H9 (cell line): Measurements from ENCODE around the gene SRP68. TPM values are rescaled to one million over a fixed set of nuclear protein-coding genes. Genes with fewer than 3 reads are reported as not detected.

ENCODE experiments used
- DNase-seq: peaks from one replicate; pipeline ENCODE4 v3.0.0-alpha.2; 2017
- H2AFZ ChIP-seq: one replicate; pipeline ENCODE4 v1.6.1; 2013; ENCODE audit warnings: mild to moderate bottlenecking, low read length, control low read depth, moderate library complexity
- H2AK5ac ChIP-seq: 2 replicates; pipeline ENCODE4 v1.6.1; 2013; ENCODE audit warnings: low read length, control low read depth, mixed read lengths; ENCODE audit not compliant: insufficient read length
- H2BK120ac ChIP-seq: one replicate; pipeline ENCODE4 v1.6.1; 2013; ENCODE audit warnings: low read depth, mild to moderate bottlenecking, low read length, control low read depth, inconsistent platforms; ENCODE audit not compliant: poor library complexity, severe bottlenecking
- H2BK12ac ChIP-seq: 2 replicates; pipeline ENCODE4 v1.6.1; 2013; ENCODE audit warnings: low read length, control low read depth, mixed read lengths, low read depth; ENCODE audit not compliant: insufficient read length
- H2BK15ac ChIP-seq: 2 replicates; pipeline ENCODE4 v1.6.1; 2013; ENCODE audit warnings: low read depth, low read length, control low read depth
- H2BK20ac ChIP-seq: one replicate; pipeline ENCODE4 v1.6.1; 2013; ENCODE audit warnings: low read depth, mild to moderate bottlenecking, low read length, control low read depth, inconsistent platforms; ENCODE audit not compliant: poor library complexity, severe bottlenecking
- H2BK5ac ChIP-seq: 2 replicates; pipeline ENCODE4 v1.6.1; 2013; ENCODE audit warnings: low read length, control low read depth, mixed read lengths; ENCODE audit not compliant: insufficient read length
- H3K14ac ChIP-seq: 2 replicates; pipeline ENCODE4 v1.6.1; 2013; ENCODE audit warnings: low read length, control low read depth; ENCODE audit not compliant: insufficient read depth
- H3K18ac ChIP-seq: 2 replicates; pipeline ENCODE4 v1.6.1; 2013; ENCODE audit warnings: low read depth, mild to moderate bottlenecking, mixed read lengths, low read length, control low read depth; ENCODE audit not compliant: insufficient read length
- H3K23ac ChIP-seq: 2 replicates; pipeline ENCODE4 v1.6.1; 2013; ENCODE audit warnings: low read length, control low read depth, mixed read lengths, low read depth; ENCODE audit not compliant: insufficient read length
- H3K23me2 ChIP-seq: 2 replicates; pipeline ENCODE4 v1.6.1; 2013; ENCODE audit warnings: low read depth, mild to moderate bottlenecking, mixed read lengths, low read length, control low read depth; ENCODE audit not compliant: insufficient read length, poor library complexity, severe bottlenecking
- H3K27ac ChIP-seq: 2 replicates; pipeline ENCODE4 v1.5.1; 2013; ENCODE audit warnings: low read length, control low read depth, mixed read lengths, low read depth; ENCODE audit not compliant: insufficient read length
- H3K27me3 ChIP-seq: 2 replicates; pipeline ENCODE4 v1.6.1; 2013; ENCODE audit warnings: low read length, control low read depth, inconsistent platforms; ENCODE audit not compliant: insufficient read depth
- H3K4ac ChIP-seq: 2 replicates; pipeline ENCODE4 v1.6.1; 2013; ENCODE audit warnings: low read depth, mild to moderate bottlenecking, control low read depth, inconsistent platforms, low read length, moderate library complexity
- H3K4me1 ChIP-seq: 2 replicates; pipeline ENCODE4 v1.6.1; 2013; ENCODE audit warnings: low read length, control low read depth, inconsistent platforms; ENCODE audit not compliant: insufficient read depth
- H3K4me2 ChIP-seq: 2 replicates; pipeline ENCODE4 v1.6.1; 2013; ENCODE audit warnings: low read length, control low read depth, mixed read lengths; ENCODE audit not compliant: insufficient read length, insufficient read depth
- H3K56ac ChIP-seq: 2 replicates; pipeline ENCODE4 v1.6.1; 2013; ENCODE audit warnings: low read depth, mild to moderate bottlenecking, mixed read lengths, low read length, control low read depth; ENCODE audit not compliant: insufficient read length
- H3K79me1 ChIP-seq: 2 replicates; pipeline ENCODE4 v1.6.1; 2013; ENCODE audit warnings: low read depth, mild to moderate bottlenecking, moderate library complexity, low read length, control low read depth, inconsistent platforms; ENCODE audit not compliant: insufficient read depth, poor library complexity, severe bottlenecking
- H3K79me2 ChIP-seq: 2 replicates; pipeline ENCODE4 v1.6.1; 2013; ENCODE audit warnings: low read length, control low read depth, inconsistent platforms; ENCODE audit not compliant: insufficient read depth
- H3K9ac ChIP-seq: 2 replicates; pipeline ENCODE4 v1.6.1; 2013; ENCODE audit warnings: low read length, control low read depth, mixed read lengths; ENCODE audit not compliant: insufficient read length; ENCODE audit errors: extremely low read depth
- H3K9me3 ChIP-seq: one replicate; pipeline ENCODE4 v1.6.1; 2013; ENCODE audit warnings: low read depth, low read length, inconsistent platforms; ENCODE audit not compliant: control insufficient read depth
- H3T11ph ChIP-seq: one replicate; pipeline ENCODE4 v1.6.1; 2013; ENCODE audit warnings: mild to moderate bottlenecking, low read length, control low read depth, inconsistent platforms
- H4K20me1 ChIP-seq: one replicate; pipeline ENCODE4 v1.6.1; 2013; ENCODE audit not compliant: control insufficient read depth, insufficient read length, insufficient read depth
- H4K5ac ChIP-seq: 2 replicates; pipeline ENCODE4 v1.6.1; 2013; ENCODE audit warnings: low read depth, mild to moderate bottlenecking, mixed read lengths, low read length, control low read depth; ENCODE audit not compliant: insufficient read length
- H4K8ac ChIP-seq: replicated peaks from 2 replicates; pipeline ENCODE4 v1.6.1; 2013; ENCODE audit warnings: low read length, control low read depth, mixed read lengths, low read depth; ENCODE audit not compliant: insufficient read length
- H4K91ac ChIP-seq: 2 replicates; pipeline ENCODE4 v1.6.1; 2013; ENCODE audit warnings: low read depth, mild to moderate bottlenecking, moderate library complexity, mixed read lengths, low read length, control low read depth; ENCODE audit not compliant: insufficient read length
- H3K27ac Mint-ChIP-seq, 3 experiments: 2 replicates in 2 of 3; 3 replicates in 1 of 3; pipeline ENCODE4 v1.8.0; 2020 to 2021; ENCODE audit warnings: mixed read lengths in 3 of 3, mild to moderate bottlenecking in 1 of 3, moderate library complexity in 1 of 3
- H3K27me3 Mint-ChIP-seq: 2 replicates; pipeline ENCODE4 v1.8.0; 2021; ENCODE audit warnings: low read depth, mild to moderate bottlenecking, moderate library complexity, mixed read lengths
- H3K36me3 Mint-ChIP-seq, 3 experiments: 2 replicates in 2 of 3; 3 replicates in 1 of 3; pipeline ENCODE4 v1.8.0; 2020 to 2021; ENCODE audit warnings: low read depth in 3 of 3, mixed read lengths in 3 of 3; ENCODE audit not compliant: insufficient read depth in 1 of 3
- H3K4me1 Mint-ChIP-seq, 2 experiments: 2 replicates each; pipeline ENCODE4 v1.8.0; 2020; ENCODE audit warnings: mixed read lengths in 2 of 2
- H3K4me3 Mint-ChIP-seq, 2 experiments: 2 replicates in 1 of 2; 3 replicates in 1 of 2; pipeline ENCODE4 v1.8.0; 2020 to 2021; ENCODE audit warnings: mild to moderate bottlenecking in 2 of 2, mixed read lengths in 2 of 2, moderate library complexity in 1 of 2
- H3K9me3 Mint-ChIP-seq, 2 experiments: 2 replicates in 1 of 2; 3 replicates in 1 of 2; pipeline ENCODE4 v1.8.0; 2020; ENCODE audit warnings: mild to moderate bottlenecking in 2 of 2, mixed read lengths in 2 of 2, moderate library complexity in 1 of 2
- CTCF ChIP-seq: fragments of 200-600 bp; sonication (generic); conservative IDR thresholded peaks from 3 replicates; pipeline ENCODE4 v1.8.0; 2021; ENCODE audit warnings: antibody characterized with exemption, mild to moderate bottlenecking
- WGBS: extraction: QIAGEN DNeasy Blood & Tissue Kit; methylation state at CpG from one replicate; pipeline ENCODE4 v1.1.7; 2013; ENCODE audit warnings: missing lambda C conversion rate, low lambda C conversion rate, mixed read lengths; ENCODE audit not compliant: insufficient read length; ENCODE audit errors: extremely low coverage; 5-methylcytosine and 5-hydroxymethylcytosine counted together
- total RNA-seq: library from RNA; stranded (reverse); gene quantifications from 2 replicates; pipeline ENCODE4 v1.2.1, GENCODE V29; 2021

The SRP68 gene
- total RNA-seq, 1 experiment from 2014 or later = 86.1 TPM

GRCh38 chr17:76090517-76091129 lies 18.3 kb upstream of the SRP68 start:
- Histone ChIP-seq H3K9me3 (no peaks in the 10 kb centered on the region), H2BK5ac (no peak overlapping the region), H3K4me2 (no peak overlapping the region), H2BK20ac (no peak overlapping the region), H3K14ac (no peak overlapping the region), H4K5ac (no peak overlapping the region), H2AK5ac (no peak overlapping the region), H3K56ac (no peak overlapping the region), H4K8ac (no peak overlapping the region), H3K9ac (no peak overlapping the region), H3K4ac (no peak overlapping the region), H4K91ac (no peak overlapping the region), H3K18ac (no peak overlapping the region), H2BK15ac (no peak overlapping the region), H2BK12ac (no peak overlapping the region), H3K27ac (no peak overlapping the region), H3K79me2 (no peaks in the 10 kb centered on the region), H3K4me1 (no peaks in the 10 kb centered on the region), H4K20me1 (no peaks in the 10 kb centered on the region), H2AFZ (no peak overlapping the region), H3K79me1 (no peaks in the 10 kb centered on the region), H2BK120ac (no peak overlapping the region), H3K23ac (no peak overlapping the region), H3K23me2 (no peaks in the 10 kb centered on the region), H3K27me3 (no peaks in the 10 kb centered on the region), H3T11ph (no peak overlapping the region)
- no peak for TF ChIP-seq CTCF
- Mint-ChIP-seq H3K27ac (peak overlapping the region in 1 of 3 experiments; percentile 65; a peak in 2 of 7 replicates), H3K4me1 (no peaks in the 10 kb centered on the region), H3K36me3 (peaks cover 24 to 79% (median 78%) of the 10 kb centered on the region in 3 experiments; a peak in 6 of 7 replicates), H3K27me3 (no peaks in the 10 kb centered on the region), H3K4me3 (no peak overlapping the region), H3K9me3 (no peaks in the 10 kb centered on the region)
- no peak for DNase-seq
- WGBS = no CpG with 5 or more reads among the region's 17 CpGs
